ENCODE data around the gene SYTL3.

SYTL3 gene

GRCh38 chr6:158703111-158703836 lies 53.4 kb downstream of the SYTL3 start:
- no peak for FAIRE-seq

- no peak for FAIRE-seq
These were observed 54.3 kb downstream of the SYTL3 start for GRCh38 chr6:158703837-158704822.

GRCh38 chr6:158705386-158706126 lies 55.7 kb downstream of the SYTL3 start:
- no peak for FAIRE-seq

GRCh38 chr6:158706369-158706982 lies 56.6 kb downstream of the SYTL3 start:
- FAIRE-seq = no peak

- FAIRE-seq = no peak
These were observed 57.4 kb downstream of the SYTL3 start for GRCh38 chr6:158707120-158707820.

- no peak for FAIRE-seq
These were observed 58.0 kb downstream of the SYTL3 start for GRCh38 chr6:158707821-158708195.

GRCh38 chr6:158708239-158708638 lies 58.4 kb downstream of the SYTL3 start:
- no peak for FAIRE-seq

- FAIRE-seq = no peak
These were observed 60.0 kb downstream of the SYTL3 start for GRCh38 chr6:158709809-158710208.

GRCh38 chr6:158711264-158711663 lies 61.4 kb downstream of the SYTL3 start:
- no peak for FAIRE-seq

GRCh38 chr6:158713469-158713868 lies 63.6 kb downstream of the SYTL3 start:
- no peak for FAIRE-seq

GRCh38 chr6:158714706-158715105 lies 64.9 kb downstream of the SYTL3 start:
- no peak for FAIRE-seq

- FAIRE-seq = no peak
These were observed 65.8 kb downstream of the SYTL3 start for GRCh38 chr6:158715330-158716311.

GRCh38 chr6:158717341-158718330 lies 67.8 kb downstream of the SYTL3 start:
- FAIRE-seq = no peak

GRCh38 chr6:158718461-158719046 lies 68.7 kb downstream of the SYTL3 start:
- FAIRE-seq = no peak

- FAIRE-seq = no peak
These were observed 72.4 kb downstream of the SYTL3 start for GRCh38 chr6:158722176-158722729.

GRCh38 chr6:158725704-158726103 lies 75.8 kb downstream of the SYTL3 start:
- no peak for FAIRE-seq

- FAIRE-seq = no peak
These were observed 80.2 kb downstream of the SYTL3 start for GRCh38 chr6:158729906-158730540.

- no peak for FAIRE-seq
These were observed 80.7 kb downstream of the SYTL3 start for GRCh38 chr6:158730541-158730907.

Data from islet of Langerhans (tissue), 1 donor.